Liver (tissue), 9 donors: Measurements from ENCODE around the gene MAGOHB. TPM values are rescaled to one million over a fixed set of nuclear protein-coding genes. Genes with fewer than 3 reads are reported as not detected.

Source experiments
- DNase-seq: peaks from one replicate; pipeline ENCODE4 v3.0.0-alpha.2; 2017; ENCODE audit warnings: low spot score
- H3K27ac ChIP-seq, 2 donors: one replicate each; pipeline ENCODE4 v1.7.0; 2013; ENCODE audit warnings: inconsistent platforms in 2 of 2, low read length in 2 of 2, control low read depth in 1 of 2, low read depth in 1 of 2, mild to moderate bottlenecking in 1 of 2
- H3K27me3 ChIP-seq, 4 donors: one replicate each; pipeline versions ENCODE4 v1.6.1 to v1.7.0; 2013; ENCODE audit warnings: low read length in 3 of 4, inconsistent platforms in 1 of 4, mild to moderate bottlenecking in 1 of 4, moderate library complexity in 1 of 4; ENCODE audit not compliant: control insufficient read depth in 4 of 4, insufficient read depth in 4 of 4
- H3K36me3 ChIP-seq, 4 donors: one replicate each; pipeline versions ENCODE4 v1.6.1 to v1.7.0; 2013; ENCODE audit warnings: low read length in 3 of 4, mild to moderate bottlenecking in 3 of 4, low read depth in 1 of 4, moderate library complexity in 1 of 4; ENCODE audit not compliant: control insufficient read depth in 4 of 4, insufficient read depth in 3 of 4
- H3K4me1 ChIP-seq, 4 donors: one replicate each; pipeline versions ENCODE4 v1.6.1 to v1.7.0; 2013; ENCODE audit warnings: low read length in 3 of 4, mild to moderate bottlenecking in 3 of 4, moderate library complexity in 1 of 4; ENCODE audit not compliant: control insufficient read depth in 4 of 4, insufficient read depth in 4 of 4
- H3K4me3 ChIP-seq, 3 donors: one replicate each; pipeline versions ENCODE4 v1.6.1 to v1.7.0; 2013; ENCODE audit warnings: low read length in 3 of 3, control low read depth in 1 of 3, low read depth in 1 of 3, mild to moderate bottlenecking in 1 of 3
- H3K9ac ChIP-seq, 2 donors: one replicate each; pipeline ENCODE4 v1.7.0; 2013; ENCODE audit warnings: low read length in 2 of 2, mild to moderate bottlenecking in 2 of 2, moderate library complexity in 2 of 2, control low read depth in 1 of 2, low read depth in 1 of 2
- H3K9me3 ChIP-seq, 4 donors: one replicate each; pipeline versions ENCODE4 v1.6.1 to v1.7.0; 2013; ENCODE audit warnings: low read length in 3 of 4; ENCODE audit not compliant: control insufficient read depth in 4 of 4
- ATF3 ChIP-seq: IDR thresholded peaks from 2 replicates; pipeline ENCODE4 v1.6.1; 2016; ENCODE audit warnings: antibody characterized with exemption
- CTCF ChIP-seq: fragments of 150-350 bp; IDR thresholded peaks from 2 replicates; pipeline ENCODE4 v1.5.1; 2017; ENCODE audit warnings: improper control_type of control experiment, low read depth, low read length; ENCODE audit not compliant: missing input control
- EGR1 ChIP-seq, 2 donors: IDR thresholded peaks; 2 replicates each; pipeline ENCODE4 v1.6.1; 2016 to 2018; ENCODE audit warnings: antibody characterized with exemption in 2 of 2, low read depth in 2 of 2
- FOXA1 ChIP-seq: IDR thresholded peaks from 2 replicates; pipeline ENCODE4 v1.6.1; 2016; ENCODE audit warnings: antibody characterized with exemption
- FOXA2 ChIP-seq: IDR thresholded peaks from 2 replicates; pipeline ENCODE4 v1.6.1; 2016; ENCODE audit warnings: antibody characterized with exemption
- GABPA ChIP-seq, 2 donors: IDR thresholded peaks in 1 of 2; conservative IDR thresholded peaks in 1 of 2; 2 replicates each; pipeline ENCODE4 v1.6.1; 2016; ENCODE audit warnings: antibody characterized with exemption in 2 of 2, mild to moderate bottlenecking in 1 of 2, moderate library complexity in 1 of 2
- HNF4A ChIP-seq, 2 donors: conservative IDR thresholded peaks; 2 replicates each; pipeline ENCODE4 v1.6.1; 2016; ENCODE audit warnings: antibody characterized with exemption in 2 of 2, mild to moderate bottlenecking in 2 of 2
- HNF4G ChIP-seq: IDR thresholded peaks from 2 replicates; pipeline ENCODE4 v1.6.1; 2016; ENCODE audit warnings: antibody characterized with exemption
- JUND ChIP-seq, 2 donors: IDR thresholded peaks; 2 replicates each; pipeline ENCODE4 v1.6.1; 2016; ENCODE audit warnings: antibody characterized with exemption in 2 of 2
- MAX ChIP-seq: IDR thresholded peaks from 2 replicates; pipeline ENCODE4 v1.6.1; 2016; ENCODE audit warnings: antibody characterized with exemption
- NR2F2 ChIP-seq: IDR thresholded peaks from 2 replicates; pipeline ENCODE4 v1.6.1; 2016; ENCODE audit warnings: antibody characterized with exemption
- RAD21 ChIP-seq, 2 donors: IDR thresholded peaks; 2 replicates each; pipeline ENCODE4 v1.6.1; 2016; ENCODE audit warnings: antibody characterized with exemption in 2 of 2, mild to moderate bottlenecking in 2 of 2
- REST ChIP-seq: IDR thresholded peaks from 2 replicates; pipeline ENCODE4 v1.6.1; 2016; ENCODE audit warnings: antibody characterized with exemption, mild to moderate bottlenecking
- RXRA ChIP-seq, 2 donors: IDR thresholded peaks; 2 replicates each; pipeline ENCODE4 v1.6.1; 2017 to 2018; ENCODE audit warnings: antibody characterized with exemption in 2 of 2, mild to moderate bottlenecking in 1 of 2
- SP1 ChIP-seq: IDR thresholded peaks from 2 replicates; pipeline ENCODE4 v1.6.1; 2018; ENCODE audit warnings: antibody characterized with exemption, mild to moderate bottlenecking
- TAF1 ChIP-seq: conservative IDR thresholded peaks from 2 replicates; pipeline ENCODE4 v1.6.1; 2016; ENCODE audit warnings: antibody characterized with exemption, mild to moderate bottlenecking
- YY1 ChIP-seq: IDR thresholded peaks from 2 replicates; pipeline ENCODE4 v1.6.1; 2016; ENCODE audit warnings: antibody characterized with exemption, mild to moderate bottlenecking
- ZBTB33 ChIP-seq: IDR thresholded peaks from 2 replicates; pipeline ENCODE4 v1.6.1; 2016; ENCODE audit warnings: antibody characterized with exemption
- WGBS: extraction: QIAGEN DNeasy Blood & Tissue Kit; methylation state at CpG from one replicate; pipeline ENCODE4 v1.1.7; 2013; 5-methylcytosine and 5-hydroxymethylcytosine counted together
- polyA plus RNA-seq, 2 donors: library from polyadenylated mRNA; stranded (reverse) in 1 of 2; unstranded in 1 of 2; fragments of 200-250 nt in 1 of 2; fragments of >200 nt in 1 of 2; fragmentation: Nextera tagmentation in 1 of 2; extraction: Ambion mirVana in 1 of 2; gene quantifications; one replicate each; pipeline versions ENCODE4 v1.2.1 to v1.2.3, GENCODE V29; 2013 to 2015
- total RNA-seq, 2 donors: library from RNA; depleted of rRNA; stranded (reverse); fragments of >200 nt; gene quantifications; one replicate each; pipeline ENCODE4 v1.2.3, GENCODE V29; 2014
- donor health status: healthy.
- donor health status: healthy.
- donor health status: healthy.
- donor health status: healthy.
- donor health status: healthy.

The MAGOHB gene
- total and polyA plus RNA-seq, 4 donors = 7.6 to 20.7 (median 8.9) TPM

GRCh38 chr12:10636611-10637010 is 23.2 kb upstream of the MAGOHB start:
- H3K27me3 ChIP-seq = peaks cover 0 to 3% (median 0%) of the 10 kb centered on the region in 4 donors
- 58% methylated on average over 6 of the region's 6 CpGs for WGBS
- no peak for TF ChIP-seq RXRA (IDR thresholded peaks at IDR 0.05)
- TF ChIP-seq HNF4A (conservative IDR thresholded peaks at IDR 0.05) = no peak
- TF ChIP-seq HNF4G = no peak
- no peak for TF ChIP-seq FOXA1
- TF ChIP-seq NR2F2 = no peak
- no peak for TF ChIP-seq REST
- no peak for TF ChIP-seq TAF1
- TF ChIP-seq EGR1 (IDR thresholded peaks at IDR 0.05; ENCODE audit: low read depth in 2 of 2) = no peak
- no peak for TF ChIP-seq ATF3
- TF ChIP-seq MAX = no peak
- TF ChIP-seq FOXA2 = no peak
- TF ChIP-seq ZBTB33 = no peak
- no peak for TF ChIP-seq RAD21 (IDR thresholded peaks at IDR 0.05)
- no peak for TF ChIP-seq GABPA (IDR thresholded peaks at IDR 0.05 in 1 of 2, conservative IDR thresholded peaks at IDR 0.05 in 1 of 2)
- TF ChIP-seq CTCF = no peak
- TF ChIP-seq JUND (IDR thresholded peaks at IDR 0.05) = no peak
- no peak for TF ChIP-seq SP1
- no peak for TF ChIP-seq YY1
- H3K9me3 ChIP-seq = peaks cover 0 to 7% (median 0%) of the 10 kb centered on the region in 4 donors
- no peak for DNase-seq
- H3K4me3 ChIP-seq = no peak overlapping the region
- no peaks in the 10 kb centered on the region for H3K4me1 ChIP-seq
- H3K9ac ChIP-seq = no peak overlapping the region
- H3K36me3 ChIP-seq = no peaks in the 10 kb centered on the region
- no peak overlapping the region for H3K27ac ChIP-seq
